ENCODE measurements around the gene BRWD1.

BRWD1 gene

GRCh38 chr21:39341249-39341923 is 28.0 kb upstream of the BRWD1 start:
- H3K27me3 Mint-ChIP-seq = no peaks in the 10 kb centered on the region
- DNase-seq (no peak), ATAC-seq (replicated peaks) (no peak)
- H3K27ac Mint-ChIP-seq = no peak overlapping the region
- H3K4me1 Mint-ChIP-seq = peaks cover 15 to 18% of the 10 kb centered on the region in 2 donors
- H3K36me3 Mint-ChIP-seq = peaks cover 22 to 27% of the 10 kb centered on the region in 2 donors
- no peaks in the 10 kb centered on the region for H3K9me3 Mint-ChIP-seq
- H3K4me3 Mint-ChIP-seq = no peak overlapping the region

- H3K36me3 Mint-ChIP-seq = peaks cover 18 to 26% of the 10 kb centered on the region in 2 donors
- no peak overlapping the region for H3K27ac Mint-ChIP-seq
- no peaks in the 10 kb centered on the region for H3K9me3 Mint-ChIP-seq
- H3K27me3 Mint-ChIP-seq = no peaks in the 10 kb centered on the region
- ATAC-seq (replicated peaks) = no peak
- DNase-seq = no peak
- peaks cover 14% of the 10 kb centered on the region in 2 donors for H3K4me1 Mint-ChIP-seq
- no peak overlapping the region for H3K4me3 Mint-ChIP-seq
Observed at GRCh38 chr21:39340687-39341086, 27.3 kb upstream of the BRWD1 start.

- no peak for DNase-seq
- Mint-ChIP-seq H3K27ac (no peak overlapping the region), H3K9me3 (no peaks in the 10 kb centered on the region), H3K27me3 (no peaks in the 10 kb centered on the region), H3K4me3 (no peak overlapping the region), H3K4me1 (peaks cover 4 to 7% of the 10 kb centered on the region in 2 donors), H3K36me3 (peaks cover 11 to 17% of the 10 kb centered on the region in 2 donors)
- ATAC-seq (replicated peaks) = no peak
Observed at GRCh38 chr21:39339231-39339630, 25.8 kb upstream of the BRWD1 start.

- ATAC-seq (replicated peaks) = no peak
- peaks cover 3 to 5% of the 10 kb centered on the region in 2 donors for H3K36me3 Mint-ChIP-seq
- H3K9me3 Mint-ChIP-seq = no peaks in the 10 kb centered on the region
- peaks cover 3 to 4% of the 10 kb centered on the region in 2 donors for H3K4me1 Mint-ChIP-seq
- no peak overlapping the region for H3K27ac Mint-ChIP-seq
- no peak for DNase-seq
- H3K4me3 Mint-ChIP-seq = no peak overlapping the region
- H3K27me3 Mint-ChIP-seq = peaks cover 0 to 6% of the 10 kb centered on the region in 2 donors
Observed at GRCh38 chr21:39336457-39337008, 23.1 kb upstream of the BRWD1 start.

GRCh38 chr21:39334611-39335010 is 21.2 kb upstream of the BRWD1 start:
- H3K4me1 Mint-ChIP-seq = peaks cover 3 to 4% of the 10 kb centered on the region in 2 donors
- no peak for DNase-seq
- H3K36me3 Mint-ChIP-seq = no peaks in the 10 kb centered on the region
- no peak overlapping the region for H3K4me3 Mint-ChIP-seq
- ATAC-seq (replicated peaks) = no peak
- H3K27me3 Mint-ChIP-seq = peaks cover 0 to 6% of the 10 kb centered on the region in 2 donors
- H3K27ac Mint-ChIP-seq = no peak overlapping the region
- H3K9me3 Mint-ChIP-seq = no peaks in the 10 kb centered on the region

DNA sequence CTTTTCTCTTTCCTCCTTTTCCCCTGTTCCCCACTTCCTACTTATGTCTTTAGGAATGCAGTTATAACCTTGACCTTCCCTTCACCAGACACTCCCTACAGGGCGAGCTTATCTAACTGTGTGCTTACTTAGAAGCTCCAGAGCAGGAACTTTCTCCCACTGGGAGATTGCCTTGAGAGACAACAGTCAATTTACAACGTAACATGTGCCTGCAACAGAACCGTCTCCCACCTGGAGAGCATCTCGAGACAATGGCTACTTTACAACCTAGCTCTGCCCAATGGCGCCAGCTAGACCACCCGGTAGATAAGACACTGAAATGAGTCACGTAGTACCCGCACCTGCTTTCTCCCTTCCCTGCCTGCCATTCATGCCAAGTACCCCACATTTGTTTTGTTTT is 18.7 kb upstream of the BRWD1 start:
- ATAC-seq (replicated peaks) (no peak), DNase-seq (no peak)
- Mint-ChIP-seq H3K4me1 (peaks cover 0 to 2% of the 10 kb centered on the region in 2 donors), H3K27ac (no peak overlapping the region), H3K9me3 (no peaks in the 10 kb centered on the region), H3K4me3 (no peak overlapping the region), H3K27me3 (peaks cover 0 to 6% of the 10 kb centered on the region in 2 donors), H3K36me3 (peaks cover 0 to 1% of the 10 kb centered on the region in 2 donors)

DNA sequence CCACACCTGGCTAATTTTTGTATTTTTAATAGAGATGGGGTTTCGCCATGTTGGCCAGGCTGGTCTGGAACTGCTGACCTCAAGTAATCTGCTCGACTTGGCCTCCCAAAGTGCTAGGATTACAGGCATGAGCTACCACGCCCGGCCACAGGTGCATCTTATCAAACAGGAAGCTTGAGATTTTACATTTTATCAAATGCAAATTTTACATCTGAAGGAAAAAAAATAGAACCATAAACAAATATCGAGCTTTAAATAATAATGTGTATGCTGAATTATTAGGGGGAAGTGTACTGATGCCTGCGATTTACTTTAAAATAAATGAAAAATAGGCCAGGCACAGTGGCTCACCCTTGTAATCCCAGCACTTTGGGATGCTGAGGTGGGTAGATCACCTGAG is 16.6 kb upstream of the BRWD1 start:
- no peaks in the 10 kb centered on the region for H3K9me3 Mint-ChIP-seq
- peaks cover 0 to 6% of the 10 kb centered on the region in 2 donors for H3K27me3 Mint-ChIP-seq
- no peak for ATAC-seq (replicated peaks)
- no peak overlapping the region for H3K4me3 Mint-ChIP-seq
- peaks cover 0 to 1% of the 10 kb centered on the region in 2 donors for H3K36me3 Mint-ChIP-seq
- no peak overlapping the region for H3K27ac Mint-ChIP-seq
- peaks cover 0 to 2% of the 10 kb centered on the region in 2 donors for H3K4me1 Mint-ChIP-seq
- no peak for DNase-seq

DNA sequence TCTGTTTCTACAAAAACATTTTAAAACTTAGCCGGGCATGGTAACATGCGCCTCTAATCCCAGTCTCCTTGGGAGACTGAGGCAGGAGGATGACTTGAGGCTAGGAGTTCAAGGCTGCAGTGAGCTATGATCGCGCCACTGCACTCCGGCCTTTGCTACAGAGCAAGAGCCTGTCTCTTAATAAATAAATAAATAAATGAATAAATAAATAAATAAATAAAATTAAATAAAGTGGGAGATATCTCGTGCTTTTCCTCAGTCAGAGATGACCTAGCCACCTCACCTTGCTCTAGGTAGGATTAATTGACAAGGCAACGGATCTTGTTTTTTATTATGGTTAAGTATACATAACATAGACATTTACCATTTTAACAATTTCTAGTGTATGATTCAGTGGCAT is 14.3 kb upstream of the BRWD1 start:
- H3K27me3 Mint-ChIP-seq = peaks cover 0 to 6% of the 10 kb centered on the region in 2 donors
- no peaks in the 10 kb centered on the region for H3K9me3 Mint-ChIP-seq
- no peak for DNase-seq
- peaks cover 0 to 2% of the 10 kb centered on the region in 2 donors for H3K4me1 Mint-ChIP-seq
- H3K36me3 Mint-ChIP-seq = peaks cover 0 to 1% of the 10 kb centered on the region in 2 donors
- H3K27ac Mint-ChIP-seq = no peak overlapping the region
- ATAC-seq (replicated peaks) = no peak
- no peak overlapping the region for H3K4me3 Mint-ChIP-seq

- H3K9me3 Mint-ChIP-seq = no peaks in the 10 kb centered on the region
- H3K4me1 Mint-ChIP-seq = peaks cover 0 to 2% of the 10 kb centered on the region in 2 donors
- DNase-seq = no peak
- H3K27ac Mint-ChIP-seq = no peak overlapping the region
- no peaks in the 10 kb centered on the region for H3K27me3 Mint-ChIP-seq
- no peak overlapping the region for H3K4me3 Mint-ChIP-seq
- ATAC-seq (replicated peaks) = no peak
- H3K36me3 Mint-ChIP-seq = peaks cover 0 to 1% of the 10 kb centered on the region in 2 donors
Observed at GRCh38 chr21:39326607-39327307, 13.3 kb upstream of the BRWD1 start.

DNA sequence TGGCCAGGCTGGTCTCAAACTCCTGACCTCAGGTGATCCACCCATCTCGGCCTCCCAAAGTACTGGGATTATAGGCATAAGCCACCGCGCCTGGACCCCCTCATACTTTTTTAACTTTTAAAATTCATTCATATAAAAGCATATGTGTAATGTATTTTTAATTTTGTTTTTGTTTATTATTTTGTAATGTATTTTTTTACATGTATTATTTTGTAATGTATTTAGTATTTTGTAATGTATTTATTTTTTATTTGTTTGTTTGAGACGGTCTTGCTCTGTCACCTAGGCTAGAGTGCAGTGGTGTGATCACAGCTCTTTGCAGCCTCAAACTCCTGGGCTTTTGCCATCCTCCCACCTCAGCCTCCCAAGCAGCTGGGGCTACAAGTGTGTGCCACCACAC is 12.0 kb upstream of the BRWD1 start:
- no peak for DNase-seq
- Mint-ChIP-seq H3K4me1 (peaks cover 0 to 2% of the 10 kb centered on the region in 2 donors), H3K4me3 (no peak overlapping the region), H3K27ac (no peak overlapping the region), H3K27me3 (no peaks in the 10 kb centered on the region), H3K36me3 (peaks cover 0 to 1% of the 10 kb centered on the region in 2 donors), H3K9me3 (no peaks in the 10 kb centered on the region)
- ATAC-seq (replicated peaks) = no peak

- no peaks in the 10 kb centered on the region for H3K27me3 Mint-ChIP-seq
- ATAC-seq (replicated peaks) (no peak), DNase-seq (no peak)
- peaks cover 12 to 27% of the 10 kb centered on the region in 2 donors for H3K4me1 Mint-ChIP-seq
- no peaks in the 10 kb centered on the region for H3K36me3 Mint-ChIP-seq
- no peaks in the 10 kb centered on the region for H3K9me3 Mint-ChIP-seq
- H3K27ac Mint-ChIP-seq = no peak overlapping the region
- no peak overlapping the region for H3K4me3 Mint-ChIP-seq
Observed at GRCh38 chr21:39321424-39321823, 8.0 kb upstream of the BRWD1 start.

DNA sequence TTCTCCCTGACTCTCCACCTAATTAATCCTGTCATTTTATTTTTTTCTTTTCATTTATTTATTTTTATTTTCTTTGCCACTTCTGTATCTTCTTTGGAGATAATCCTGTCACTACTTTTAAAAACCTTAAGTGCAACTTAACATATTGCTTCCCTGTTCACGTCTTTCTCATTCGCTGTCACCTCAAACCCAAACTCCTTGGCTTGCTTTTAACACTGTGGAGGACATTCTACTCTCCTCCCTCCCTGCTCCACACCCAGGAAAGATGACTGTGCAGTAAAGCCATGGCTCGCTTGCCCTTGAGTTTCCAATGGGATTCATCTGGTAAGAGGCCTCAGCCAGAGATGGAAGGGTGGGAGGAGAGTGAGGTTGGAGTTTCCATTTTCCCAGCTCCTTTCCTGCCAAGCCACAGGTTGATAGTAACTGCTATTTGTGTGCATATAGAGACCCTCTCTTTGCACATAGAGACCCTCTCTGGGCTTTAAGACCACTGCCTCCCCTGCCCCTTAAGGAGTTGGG is 6.4 kb upstream of the BRWD1 start:
- Mint-ChIP-seq H3K36me3 (no peaks in the 10 kb centered on the region), H3K4me1 (peaks cover 20 to 37% of the 10 kb centered on the region in 2 donors), H3K27ac (no peak overlapping the region), H3K4me3 (no peak overlapping the region), H3K27me3 (no peaks in the 10 kb centered on the region), H3K9me3 (no peaks in the 10 kb centered on the region)
- no peak for DNase-seq
- ATAC-seq (replicated peaks) = no peak

- Mint-ChIP-seq H3K4me1 (peaks cover 22 to 42% of the 10 kb centered on the region in 2 donors), H3K9me3 (no peaks in the 10 kb centered on the region), H3K36me3 (no peaks in the 10 kb centered on the region), H3K4me3 (no peak overlapping the region), H3K27me3 (no peaks in the 10 kb centered on the region), H3K27ac (no peak overlapping the region)
- ATAC-seq (replicated peaks) (no peak), DNase-seq (no peak)
Observed at GRCh38 chr21:39319251-39319756, 5.9 kb upstream of the BRWD1 start.

DNA sequence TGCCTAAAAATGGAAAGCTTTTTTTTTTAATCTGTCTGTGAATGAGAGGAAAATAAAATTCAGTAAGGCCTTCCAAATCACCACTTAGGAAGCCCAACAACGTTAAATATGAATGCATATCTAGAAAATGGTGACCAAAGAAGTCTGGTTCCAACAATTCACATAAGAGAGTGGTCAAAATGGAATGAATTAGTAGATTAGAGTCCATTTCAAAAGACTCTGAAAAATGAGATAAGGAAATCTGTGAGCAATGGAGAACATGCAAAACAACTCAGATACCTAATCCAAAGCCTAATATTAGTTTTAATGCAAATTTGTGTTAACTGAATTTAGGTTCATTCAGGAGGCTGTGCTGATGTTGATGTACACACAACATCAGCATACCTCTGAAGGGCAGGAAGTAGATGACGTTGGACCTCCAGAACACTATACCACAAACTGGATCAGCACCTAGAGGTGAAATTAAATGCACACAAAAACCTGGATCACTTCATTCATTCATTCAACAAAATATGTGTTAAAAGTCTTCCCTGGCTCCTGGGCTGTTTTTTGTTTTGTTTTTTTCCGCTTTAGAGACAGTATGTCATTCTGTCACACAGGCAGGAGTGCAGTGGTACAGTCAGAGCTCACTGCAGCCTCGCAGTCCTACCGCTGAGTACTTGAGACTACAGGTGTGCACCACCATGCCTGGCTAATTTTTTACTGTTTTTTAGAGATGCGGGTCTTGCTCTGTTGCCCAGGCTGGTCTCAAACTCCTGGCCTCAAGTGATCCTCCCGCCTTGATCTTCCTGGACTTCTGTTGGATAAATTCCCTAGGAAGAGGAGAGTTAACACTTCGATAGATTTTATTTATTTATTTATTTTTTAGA is 4.9 kb upstream of the BRWD1 start:
- Mint-ChIP-seq H3K4me3 (no peak overlapping the region), H3K9me3 (no peaks in the 10 kb centered on the region), H3K36me3 (peaks cover 0 to 4% of the 10 kb centered on the region in 2 donors), H3K27ac (no peak overlapping the region), H3K4me1 (peaks cover 24 to 46% of the 10 kb centered on the region in 2 donors), H3K27me3 (no peaks in the 10 kb centered on the region)
- ATAC-seq (replicated peaks) (no peak), DNase-seq (no peak)

All from stimulated activated naive B cell treated with anti-CD40 and anti-IgM and Interleukin-4, amounts not matched to agents 10 μg/mL and 1 μg/mL and 100 μg/mL, for 72 hours (primary cell).